ENCODE results near the gene JCAD. TPM values are rescaled to one million over a fixed set of nuclear protein-coding genes. Genes with fewer than 3 reads are reported as not detected.

Gene JCAD
- polyA plus RNA-seq, 2 of the 4 experiments (the other 2 are of a cell fraction), result 4.4 to 6.4 TPM

DNA sequence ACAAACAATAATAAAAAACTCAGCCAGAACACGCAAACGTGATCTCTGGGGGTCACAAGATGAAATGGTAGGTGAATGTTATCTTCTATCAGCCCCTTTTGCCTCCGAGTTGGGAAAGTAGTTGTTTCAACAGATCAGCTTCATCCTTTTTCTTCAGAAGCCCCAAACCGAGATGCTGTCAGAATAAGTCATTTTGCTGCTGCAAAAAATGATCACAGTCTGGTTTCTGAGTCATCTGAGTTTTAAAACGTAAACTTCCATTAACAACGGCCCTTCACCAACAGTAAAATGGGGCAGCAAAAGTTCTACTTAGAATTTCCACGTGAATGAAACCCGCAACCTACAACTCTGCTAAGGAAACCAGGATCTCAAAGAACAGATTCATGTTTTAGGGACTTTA is 44.9 kb downstream of the JCAD start:
- Histone ChIP-seq H3K4me3 (no peak overlapping the region), H3K4me2 (no peak overlapping the region), H3K27ac (no peak overlapping the region), H3K9me3 (no peaks in the 10 kb centered on the region), H3K4me1 (no peaks in the 10 kb centered on the region)
- no peak for ATAC-seq
- DNase-seq (ENCODE audit: low read depth in 1 of 2, low spot score in 1 of 2), result no peak
- 76% methylated on average over 8 of the region's 8 CpGs for WGBS (ENCODE audit: missing lambda C conversion rate)
- ChIA-PET CTCF (interaction anchor here (1.1 kb wide), 1 partner anchor 13 kb away, joined by 3 read pairs; no protein-coding TSS in a partner anchor), POLR2A (interaction anchor here (0.5 kb wide), 1 partner anchor 236 kb away, joined by 7 read pairs; no protein-coding TSS in a partner anchor)
- no peak for FAIRE-seq
- TF ChIP-seq, protein P1, sequence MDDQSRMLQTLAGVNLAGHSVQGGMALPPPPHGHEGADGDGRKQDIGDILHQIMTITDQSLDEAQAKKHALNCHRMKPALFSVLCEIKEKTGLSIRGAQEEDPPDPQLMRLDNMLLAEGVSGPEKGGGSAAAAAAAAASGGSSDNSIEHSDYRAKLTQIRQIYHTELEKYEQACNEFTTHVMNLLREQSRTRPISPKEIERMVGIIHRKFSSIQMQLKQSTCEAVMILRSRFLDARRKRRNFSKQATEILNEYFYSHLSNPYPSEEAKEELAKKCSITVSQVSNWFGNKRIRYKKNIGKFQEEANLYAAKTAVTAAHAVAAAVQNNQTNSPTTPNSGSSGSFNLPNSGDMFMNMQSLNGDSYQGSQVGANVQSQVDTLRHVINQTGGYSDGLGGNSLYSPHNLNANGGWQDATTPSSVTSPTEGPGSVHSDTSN (IDR thresholded peaks at IDR 0.05), result no peak
- TF ChIP-seq ZC3H11A (IDR thresholded peaks at IDR 0.05) (no peak), ZFP36 (IDR thresholded peaks at IDR 0.05; ENCODE audit: borderline replicate concordance, partially characterized antibody) (no peak), JUNB (IDR thresholded peaks at IDR 0.05) (no peak), HOXB5 (CRISPR knock-in tag; IDR thresholded peaks at IDR 0.05) (no peak), HOXB13 (CRISPR knock-in tag; IDR thresholded peaks at IDR 0.05; ENCODE audit: low read depth) (no peak), BHLHE40 (IDR thresholded peaks at IDR 0.05; ENCODE audit: low read depth, low read length) (no peak), CBX2 (IDR thresholded peaks at IDR 0.05; ENCODE audit: borderline replicate concordance, low read depth) (no peak), NR3C1 (IDR thresholded peaks at IDR 0.05) (no peak), CHD4 (IDR thresholded peaks at IDR 0.05; ENCODE audit: borderline replicate concordance) (no peak), CBX8 (IDR thresholded peaks at IDR 0.05) (no peak), POLR2A (IDR thresholded peaks at IDR 0.05; ENCODE audit: low read length) (no peak)
- TF ChIP-seq, protein P2, sequence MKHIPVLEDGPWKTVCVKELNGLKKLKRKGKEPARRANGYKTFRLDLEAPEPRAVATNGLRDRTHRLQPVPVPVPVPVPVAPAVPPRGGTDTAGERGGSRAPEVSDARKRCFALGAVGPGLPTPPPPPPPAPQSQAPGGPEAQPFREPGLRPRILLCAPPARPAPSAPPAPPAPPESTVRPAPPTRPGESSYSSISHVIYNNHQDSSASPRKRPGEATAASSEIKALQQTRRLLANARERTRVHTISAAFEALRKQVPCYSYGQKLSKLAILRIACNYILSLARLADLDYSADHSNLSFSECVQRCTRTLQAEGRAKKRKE (CRISPR knock-in tag; IDR thresholded peaks at IDR 0.05; ENCODE audit: low read depth), result no peak
- TF ChIP-seq, protein P3, sequence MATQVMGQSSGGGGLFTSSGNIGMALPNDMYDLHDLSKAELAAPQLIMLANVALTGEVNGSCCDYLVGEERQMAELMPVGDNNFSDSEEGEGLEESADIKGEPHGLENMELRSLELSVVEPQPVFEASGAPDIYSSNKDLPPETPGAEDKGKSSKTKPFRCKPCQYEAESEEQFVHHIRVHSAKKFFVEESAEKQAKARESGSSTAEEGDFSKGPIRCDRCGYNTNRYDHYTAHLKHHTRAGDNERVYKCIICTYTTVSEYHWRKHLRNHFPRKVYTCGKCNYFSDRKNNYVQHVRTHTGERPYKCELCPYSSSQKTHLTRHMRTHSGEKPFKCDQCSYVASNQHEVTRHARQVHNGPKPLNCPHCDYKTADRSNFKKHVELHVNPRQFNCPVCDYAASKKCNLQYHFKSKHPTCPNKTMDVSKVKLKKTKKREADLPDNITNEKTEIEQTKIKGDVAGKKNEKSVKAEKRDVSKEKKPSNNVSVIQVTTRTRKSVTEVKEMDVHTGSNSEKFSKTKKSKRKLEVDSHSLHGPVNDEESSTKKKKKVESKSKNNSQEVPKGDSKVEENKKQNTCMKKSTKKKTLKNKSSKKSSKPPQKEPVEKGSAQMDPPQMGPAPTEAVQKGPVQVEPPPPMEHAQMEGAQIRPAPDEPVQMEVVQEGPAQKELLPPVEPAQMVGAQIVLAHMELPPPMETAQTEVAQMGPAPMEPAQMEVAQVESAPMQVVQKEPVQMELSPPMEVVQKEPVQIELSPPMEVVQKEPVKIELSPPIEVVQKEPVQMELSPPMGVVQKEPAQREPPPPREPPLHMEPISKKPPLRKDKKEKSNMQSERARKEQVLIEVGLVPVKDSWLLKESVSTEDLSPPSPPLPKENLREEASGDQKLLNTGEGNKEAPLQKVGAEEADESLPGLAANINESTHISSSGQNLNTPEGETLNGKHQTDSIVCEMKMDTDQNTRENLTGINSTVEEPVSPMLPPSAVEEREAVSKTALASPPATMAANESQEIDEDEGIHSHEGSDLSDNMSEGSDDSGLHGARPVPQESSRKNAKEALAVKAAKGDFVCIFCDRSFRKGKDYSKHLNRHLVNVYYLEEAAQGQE (IDR thresholded peaks at IDR 0.05), result no peak
- TF ChIP-seq, protein P4, sequence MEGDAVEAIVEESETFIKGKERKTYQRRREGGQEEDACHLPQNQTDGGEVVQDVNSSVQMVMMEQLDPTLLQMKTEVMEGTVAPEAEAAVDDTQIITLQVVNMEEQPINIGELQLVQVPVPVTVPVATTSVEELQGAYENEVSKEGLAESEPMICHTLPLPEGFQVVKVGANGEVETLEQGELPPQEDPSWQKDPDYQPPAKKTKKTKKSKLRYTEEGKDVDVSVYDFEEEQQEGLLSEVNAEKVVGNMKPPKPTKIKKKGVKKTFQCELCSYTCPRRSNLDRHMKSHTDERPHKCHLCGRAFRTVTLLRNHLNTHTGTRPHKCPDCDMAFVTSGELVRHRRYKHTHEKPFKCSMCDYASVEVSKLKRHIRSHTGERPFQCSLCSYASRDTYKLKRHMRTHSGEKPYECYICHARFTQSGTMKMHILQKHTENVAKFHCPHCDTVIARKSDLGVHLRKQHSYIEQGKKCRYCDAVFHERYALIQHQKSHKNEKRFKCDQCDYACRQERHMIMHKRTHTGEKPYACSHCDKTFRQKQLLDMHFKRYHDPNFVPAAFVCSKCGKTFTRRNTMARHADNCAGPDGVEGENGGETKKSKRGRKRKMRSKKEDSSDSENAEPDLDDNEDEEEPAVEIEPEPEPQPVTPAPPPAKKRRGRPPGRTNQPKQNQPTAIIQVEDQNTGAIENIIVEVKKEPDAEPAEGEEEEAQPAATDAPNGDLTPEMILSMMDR (IDR thresholded peaks at IDR 0.05), result no peak

DNA sequence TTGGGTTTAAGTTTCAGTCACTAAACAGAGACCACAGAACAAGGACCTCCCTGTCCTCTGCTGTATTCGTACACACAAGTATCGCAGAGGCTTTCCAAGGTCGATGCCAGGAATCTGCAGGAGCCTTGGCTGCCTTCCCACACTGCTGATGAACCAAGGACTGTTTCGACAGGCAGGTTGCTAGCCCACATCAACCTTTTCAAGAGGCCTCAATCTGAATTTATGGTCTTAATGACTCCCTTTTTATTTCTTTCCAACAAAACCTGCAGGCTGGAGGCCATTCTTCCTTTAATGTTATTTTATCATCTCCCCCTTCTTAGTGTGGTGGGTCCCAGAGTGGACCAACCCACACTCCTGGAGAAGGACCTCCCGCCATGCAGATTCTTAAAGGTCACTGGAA is 45.6 kb downstream of the JCAD start:
- no peak for FAIRE-seq
- no peak overlapping the region for H3K4me2 ChIP-seq
- 85% methylated on average over 5 of the region's 5 CpGs for WGBS (ENCODE audit: missing lambda C conversion rate)
- H3K9me3 ChIP-seq, result no peaks in the 10 kb centered on the region
- H3K4me3 ChIP-seq, result no peak overlapping the region
- H3K27ac ChIP-seq, result no peak overlapping the region
- DNase-seq (ENCODE audit: low read depth in 1 of 2, low spot score in 1 of 2), result no peak
- no peak for ATAC-seq
- no peaks in the 10 kb centered on the region for H3K4me1 ChIP-seq
- ChIA-PET CTCF (interaction anchor here (1.1 to 2.0 kb wide), 2 partner anchors 12 to 15 kb away, joined by 3 to 12 read pairs; no protein-coding TSS in a partner anchor), POLR2A (no interaction called here)
- TF ChIP-seq, protein P5, sequence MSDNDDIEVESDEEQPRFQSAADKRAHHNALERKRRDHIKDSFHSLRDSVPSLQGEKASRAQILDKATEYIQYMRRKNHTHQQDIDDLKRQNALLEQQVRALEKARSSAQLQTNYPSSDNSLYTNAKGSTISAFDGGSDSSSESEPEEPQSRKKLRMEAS (IDR thresholded peaks at IDR 0.05), result no peak
- TF ChIP-seq ZNF302 (CRISPR knock-in tag; IDR thresholded peaks at IDR 0.05) (no peak), CHD4 (IDR thresholded peaks at IDR 0.05; ENCODE audit: borderline replicate concordance) (no peak), ZSCAN20 (CRISPR knock-in tag; IDR thresholded peaks at IDR 0.05) (no peak), PHF8 (IDR thresholded peaks at IDR 0.05; ENCODE audit: borderline replicate concordance, low read depth) (no peak), FOSL2 (IDR thresholded peaks at IDR 0.05) (no peak), FOSL2 (CRISPR knock-in tag; IDR thresholded peaks at IDR 0.05) (no peak), NR3C1 (IDR thresholded peaks at IDR 0.05) (no peak), POLR2A (IDR thresholded peaks at IDR 0.05; ENCODE audit: low read length) (no peak), JUNB (IDR thresholded peaks at IDR 0.05) (no peak)
- TF ChIP-seq, protein P2 (CRISPR knock-in tag; IDR thresholded peaks at IDR 0.05; ENCODE audit: low read depth), result no peak

Data from A549 (cell line).